GM19099 (cell line): Measurements from ENCODE around the gene TNP2.

Experiments
- POLR2A ChIP-seq: IDR thresholded peaks from 3 replicates; pipeline ENCODE4 v1.6.1; 2011; ENCODE audit warnings: low read depth; ENCODE audit not compliant: insufficient read length; ENCODE audit errors: extremely low read depth

Gene TNP2

DNA sequence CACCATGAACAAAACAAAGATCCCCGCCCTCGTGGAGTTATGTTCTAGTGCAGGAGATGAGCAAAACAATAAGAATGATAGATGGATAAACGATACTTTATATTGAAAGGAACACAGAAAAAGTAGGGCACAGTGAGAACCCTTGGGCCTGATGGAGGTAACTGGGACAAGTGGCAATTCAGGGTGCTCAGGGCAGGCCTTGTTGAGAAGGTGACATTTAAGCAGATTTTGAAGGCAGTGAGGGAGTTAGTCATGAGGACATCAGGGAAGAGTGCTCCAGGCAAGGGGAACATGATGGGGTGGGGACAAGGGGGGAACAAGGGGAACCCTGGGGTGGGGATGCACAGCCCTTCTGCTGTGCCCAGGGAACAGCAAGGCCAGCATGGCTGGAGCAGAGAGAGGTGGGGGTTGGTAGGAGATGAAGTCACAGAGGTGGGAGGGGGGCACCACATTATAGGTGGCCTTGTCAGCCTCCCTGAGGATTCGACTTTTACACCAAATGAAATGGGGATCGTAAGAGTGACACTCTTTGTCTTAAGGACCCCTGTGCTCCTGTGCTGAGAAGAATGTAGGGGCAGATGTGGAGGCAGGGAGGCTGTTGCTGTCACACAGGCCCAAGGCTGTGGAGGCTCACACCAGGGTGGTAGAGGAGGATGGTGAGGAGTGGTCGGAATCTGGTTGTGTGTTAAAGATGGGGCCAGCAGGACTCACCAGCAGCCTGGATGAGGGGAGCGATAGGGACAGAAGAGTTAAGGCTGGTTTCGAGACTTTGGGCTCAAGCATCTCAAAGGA lies 21.2 kb upstream of the TNP2 start:
- TF ChIP-seq POLR2A: no peak

DNA sequence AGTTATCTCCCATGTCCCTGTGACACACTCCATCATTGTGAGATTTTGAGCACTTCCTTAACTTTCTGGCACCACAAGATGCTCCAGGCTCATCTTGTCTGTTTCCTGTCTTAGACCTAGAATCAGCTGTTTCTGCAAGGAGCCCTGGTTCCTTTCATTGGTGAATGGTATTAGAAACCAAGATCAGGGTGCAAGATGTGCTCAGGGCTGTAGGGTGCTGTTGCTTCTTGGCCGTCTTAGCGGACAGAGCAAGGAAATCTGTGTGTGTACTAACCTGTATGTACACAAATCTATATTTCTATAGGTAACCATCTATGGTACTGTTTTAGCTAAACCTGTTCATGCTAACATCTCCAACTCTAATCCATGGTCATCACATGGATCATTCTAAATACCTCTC lies 20.1 kb upstream of the TNP2 start:
- TF ChIP-seq POLR2A: no peak

DNA sequence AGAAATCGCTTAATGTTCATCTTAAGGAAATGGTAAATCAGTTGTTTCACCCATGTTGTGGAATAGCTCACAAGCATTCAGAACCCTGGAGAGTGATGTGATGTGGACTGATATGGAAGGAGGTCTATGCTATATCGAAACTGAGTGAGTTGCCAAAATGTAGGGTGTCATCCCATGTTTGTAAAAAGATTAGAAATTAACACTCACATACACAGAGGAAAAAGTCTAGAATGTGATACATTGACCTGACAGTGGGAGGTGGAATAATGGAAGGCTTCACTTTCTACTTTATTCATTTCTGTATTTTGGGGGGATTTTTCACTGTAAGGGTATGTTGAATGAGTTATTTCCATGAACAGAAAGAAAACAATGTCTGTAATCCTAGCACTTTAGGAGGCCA lies 16.7 kb upstream of the TNP2 start:
- TF ChIP-seq POLR2A: no peak

DNA sequence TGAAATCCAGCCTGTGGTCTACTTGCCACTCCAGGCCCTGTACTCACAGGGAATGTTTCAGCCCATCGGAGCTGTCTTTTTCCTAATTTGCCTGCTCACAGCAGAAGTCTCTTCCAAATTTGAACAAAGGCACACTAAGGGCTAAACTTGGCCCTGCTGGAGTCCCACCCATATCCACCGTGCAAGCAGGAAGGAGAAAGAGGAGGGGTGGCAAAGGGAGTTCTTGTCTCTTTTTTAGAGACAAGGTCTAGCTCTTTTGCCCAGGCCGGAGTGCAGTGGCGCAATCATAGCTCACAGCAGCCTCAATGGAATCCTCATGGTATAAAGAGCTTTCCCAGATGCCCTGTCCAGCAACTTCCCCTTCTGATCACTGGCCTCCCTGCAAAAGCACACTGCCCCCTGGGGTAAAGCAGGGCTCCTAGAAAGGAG lies 14.7 kb upstream of the TNP2 start:
- TF ChIP-seq POLR2A: no peak

DNA sequence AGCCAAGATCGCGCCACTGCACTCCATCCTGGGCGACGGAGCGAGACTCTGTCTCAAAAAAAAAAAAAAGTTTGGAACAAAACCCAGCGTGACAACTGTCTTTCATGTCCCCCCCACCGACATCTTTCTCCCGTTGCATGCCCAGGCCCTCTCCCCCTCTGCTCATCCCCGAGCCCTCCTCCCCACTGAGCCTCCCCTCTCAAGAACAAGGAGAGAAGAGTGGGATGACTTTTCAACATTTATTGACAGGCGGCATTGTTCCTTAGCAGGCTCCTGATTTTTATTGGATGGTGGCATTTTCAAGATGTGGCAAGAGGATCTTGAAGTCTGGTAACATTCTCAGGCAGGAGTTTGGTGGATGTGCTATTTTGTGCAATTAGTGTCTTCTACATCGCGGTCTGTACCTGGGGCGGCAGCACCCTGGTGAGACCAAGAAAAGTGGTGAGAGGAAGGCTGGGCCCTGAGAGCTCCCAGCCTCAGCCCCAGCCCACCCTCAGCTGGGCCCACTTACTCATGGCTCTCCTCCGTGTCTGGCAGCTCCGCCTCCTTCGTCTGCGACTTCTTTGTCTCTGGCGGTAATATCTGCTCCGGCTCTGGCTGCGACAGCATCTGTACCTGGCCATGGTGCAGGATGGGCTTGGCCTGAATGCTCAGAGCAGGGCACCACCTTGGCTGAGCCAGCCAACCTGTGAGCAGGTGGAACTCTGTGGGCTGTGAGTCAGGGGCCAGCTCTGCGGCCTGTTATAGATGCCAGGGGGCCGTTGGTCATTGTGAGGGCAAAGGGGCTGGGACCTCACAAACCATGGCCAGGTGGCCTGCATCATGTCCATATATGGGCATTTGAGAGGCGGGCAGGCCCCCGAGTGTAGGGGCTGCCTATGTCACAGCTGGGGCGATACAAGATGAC lies 11.7 kb upstream of the TNP2 start, which contains the start of gene PRM1:
TSS of gene PRM1 (minus strand) at position 715 of the 907 bp plus-strand sequence. CDS start at position 623, 92 bp downstream.
- TF ChIP-seq POLR2A: no peak

DNA sequence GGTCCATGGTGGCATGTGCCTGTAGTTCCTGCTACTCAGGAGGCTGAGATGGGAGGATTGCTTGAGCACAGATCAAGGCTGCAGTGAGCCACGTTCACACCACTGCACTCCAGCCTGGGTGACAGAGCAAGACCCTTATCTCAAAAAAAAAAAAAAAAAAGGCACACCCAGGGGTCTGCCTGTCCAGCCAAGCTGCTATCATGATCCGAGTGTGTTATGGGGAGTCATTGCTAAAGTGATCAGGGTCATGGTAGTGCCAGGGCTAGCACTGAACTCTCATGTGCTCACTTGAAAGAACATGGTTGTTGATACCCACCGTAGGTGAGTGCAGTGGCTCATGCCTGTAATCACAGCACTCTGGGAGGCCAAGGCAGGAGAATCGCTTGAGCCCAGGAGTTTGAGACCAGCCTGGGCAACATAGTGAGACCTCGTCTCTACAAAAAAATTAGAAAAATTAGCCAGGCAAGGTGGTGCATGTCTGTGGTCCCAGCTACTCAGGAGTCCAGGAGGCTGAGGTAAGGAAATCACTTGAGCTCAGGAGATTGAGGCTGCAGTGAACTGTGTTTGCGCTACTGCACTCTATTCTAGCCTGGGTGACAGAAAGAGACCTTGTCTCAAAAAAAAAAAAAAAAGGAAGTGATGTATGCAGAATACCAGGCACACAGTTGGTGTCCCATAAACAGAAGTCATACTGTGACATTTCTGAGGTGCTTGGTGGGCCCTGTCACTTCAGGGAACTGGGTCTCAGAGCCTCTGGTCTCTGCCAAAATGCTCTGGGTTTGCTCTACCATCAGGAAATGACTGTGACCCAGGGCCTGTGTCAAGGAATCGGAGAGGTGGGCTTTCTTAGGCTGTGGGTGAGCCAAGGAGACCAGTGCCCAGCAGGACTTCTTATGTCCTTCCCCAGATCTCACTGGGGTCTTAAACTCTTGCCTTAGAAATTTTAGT lies 9.8 kb upstream of the TNP2 start:
- TF ChIP-seq POLR2A: no peak

DNA sequence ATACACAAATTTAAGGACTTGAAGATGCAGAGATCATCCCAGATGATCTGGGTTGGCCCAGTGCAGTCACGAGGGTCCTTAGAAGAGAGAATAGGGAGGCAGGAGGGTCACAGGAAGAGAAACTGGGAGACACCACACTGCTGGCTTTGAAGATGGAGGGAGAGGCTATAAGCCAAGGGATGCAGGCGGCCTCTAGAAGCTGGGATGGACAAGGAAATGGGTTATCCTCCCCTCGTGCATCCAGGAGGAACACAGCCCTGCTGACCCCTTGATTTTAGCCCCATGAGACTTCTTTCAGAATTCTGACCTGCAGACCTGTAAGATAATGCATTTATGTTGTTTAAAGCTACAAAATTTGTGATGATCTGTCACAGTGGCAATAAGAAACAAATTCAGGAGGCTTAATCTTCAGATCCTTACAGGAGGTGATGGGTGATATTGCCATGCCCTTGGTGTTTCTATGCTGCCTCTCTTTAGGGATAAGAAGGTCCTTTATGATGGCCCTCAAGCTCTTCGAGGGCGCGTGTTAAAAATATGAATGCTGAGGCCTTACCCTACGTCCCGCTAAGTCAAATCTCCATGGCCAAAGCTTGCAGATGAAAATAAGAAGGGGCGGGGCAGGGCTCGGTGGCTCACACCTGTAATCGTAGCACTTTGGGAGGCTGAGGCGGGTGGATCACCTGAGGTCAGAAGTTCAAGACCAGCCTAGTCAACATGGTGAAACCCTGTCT lies 8.6 kb upstream of the TNP2 start:
- TF ChIP-seq POLR2A: no peak

DNA sequence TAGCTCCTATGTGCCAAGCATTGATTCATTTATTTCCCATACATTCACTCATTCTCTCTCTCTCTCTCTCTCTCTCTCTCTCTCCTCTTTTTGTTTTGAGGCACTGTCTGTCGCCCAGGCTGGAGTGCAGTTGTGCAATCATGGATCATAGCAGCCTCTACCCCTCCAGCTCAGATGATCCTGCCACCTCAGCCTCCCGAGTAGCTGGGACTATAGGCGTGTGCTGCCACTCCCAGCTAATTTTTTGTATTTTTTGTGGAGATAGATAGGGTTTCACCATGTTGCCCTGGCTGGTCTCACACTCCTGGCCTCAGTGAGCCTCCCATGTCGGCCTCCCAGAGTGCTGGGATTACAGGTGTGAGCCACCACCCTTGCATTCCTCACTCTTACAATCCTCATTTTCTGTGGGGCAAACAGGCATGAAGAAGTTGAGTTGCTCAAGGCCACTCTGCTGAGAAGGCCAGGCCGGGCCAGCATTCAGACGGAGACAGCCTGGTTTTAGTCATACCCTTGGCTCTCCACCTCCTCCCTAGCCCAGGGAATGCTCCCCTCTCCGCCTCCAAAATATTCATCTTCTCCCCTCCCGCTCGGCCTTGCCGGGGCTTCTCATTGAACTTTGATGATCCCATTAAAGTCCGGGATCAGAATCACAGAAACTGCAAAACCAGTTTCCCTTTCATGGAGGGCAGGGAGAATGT lies 7.9 kb upstream of the TNP2 start:
- no peak for TF ChIP-seq POLR2A

DNA sequence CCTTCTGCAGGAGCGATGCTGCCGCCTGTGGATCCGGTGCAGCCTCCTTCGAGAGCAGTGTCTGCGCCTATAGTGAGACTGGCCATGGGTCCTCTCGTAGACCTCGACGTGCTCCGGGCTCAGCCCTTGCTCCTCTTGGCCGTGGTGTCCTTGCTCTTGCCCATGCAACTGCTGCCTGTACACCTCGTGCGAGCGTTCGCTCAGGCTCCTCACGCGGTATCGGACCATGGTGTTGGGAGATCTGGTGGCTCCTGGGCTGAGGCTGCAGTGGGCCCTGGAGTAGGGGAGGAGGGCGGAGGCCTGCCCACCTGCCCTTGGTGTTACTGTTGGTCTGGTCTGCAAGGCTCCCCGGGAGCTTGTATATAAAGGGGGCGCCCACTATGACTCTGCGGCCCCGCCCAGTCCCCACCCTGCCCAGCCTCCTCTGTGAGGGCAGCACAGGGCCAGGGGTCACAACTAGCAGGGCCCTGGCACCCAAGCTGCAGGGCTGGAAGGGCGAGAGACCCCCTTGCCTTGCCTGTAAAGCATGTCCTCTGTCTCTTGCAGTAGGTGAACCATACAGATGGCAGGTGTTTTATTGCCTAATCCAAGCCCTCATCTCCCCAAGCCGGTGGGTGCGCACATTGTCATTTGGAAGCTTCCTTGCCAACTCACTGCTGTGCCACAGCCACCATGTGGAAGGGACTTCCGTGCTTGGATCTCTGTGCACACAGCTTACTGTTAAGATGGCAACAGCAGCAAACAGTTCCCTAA lies 7.2 kb upstream of the TNP2 start, which contains the start of gene PRM2:
TSS of gene PRM2 (minus strand) at position 338 of the 753 bp plus-strand sequence. CDS start at position 228, 110 bp downstream.
- TF ChIP-seq POLR2A: no peak

DNA sequence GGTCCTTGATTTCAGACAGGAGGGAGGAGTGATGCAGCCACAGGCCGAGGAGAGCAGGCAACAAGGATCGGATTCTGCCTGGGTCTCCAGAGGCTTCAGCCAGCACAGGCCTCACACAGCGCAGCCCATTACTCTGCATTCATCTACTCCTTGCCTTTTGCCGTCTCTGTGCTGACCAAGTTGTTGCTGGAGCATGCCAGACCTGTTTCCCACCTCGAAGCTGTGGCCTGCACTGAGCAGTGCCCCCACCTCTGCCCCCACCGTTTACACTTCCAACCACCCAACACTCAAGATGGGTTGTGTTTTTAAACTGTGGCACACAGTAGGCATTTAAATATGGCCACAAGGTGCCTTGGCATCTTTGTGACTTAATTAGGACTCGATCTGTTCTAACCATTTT lies 5.8 kb upstream of the TNP2 start:
- TF ChIP-seq POLR2A: no peak

DNA sequence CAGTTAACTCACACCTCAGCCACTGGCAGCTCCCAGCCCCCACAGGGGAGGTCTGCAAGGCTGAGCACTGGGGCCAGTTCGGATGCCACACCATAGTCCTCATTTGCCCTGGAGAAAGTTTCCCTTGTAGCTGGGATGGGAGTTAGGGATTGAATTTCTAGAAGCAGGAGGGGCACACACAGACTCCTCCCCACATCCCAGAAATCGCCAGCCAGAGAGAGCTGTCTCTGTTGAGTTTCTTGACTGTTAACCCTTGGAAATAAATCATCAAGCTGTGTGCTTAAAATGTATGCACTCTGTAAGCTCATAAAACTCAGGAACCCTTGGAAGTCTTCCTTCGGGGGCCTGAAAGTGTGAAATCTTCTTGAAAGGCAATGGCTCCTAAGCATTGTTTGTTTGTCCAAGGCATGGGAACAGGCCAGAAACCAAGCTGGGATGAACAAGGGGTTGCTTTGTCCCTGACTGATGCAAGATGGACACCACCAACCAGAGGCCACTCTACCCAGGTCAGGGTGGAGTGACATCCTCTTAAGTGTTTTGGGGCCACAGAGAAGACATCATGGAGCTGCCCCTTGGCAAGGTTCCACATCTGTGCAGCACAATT lies 4.7 kb upstream of the TNP2 start:
- no peak for TF ChIP-seq POLR2A
